ENCODE measurements around the gene NTM.

NTM gene

GRCh38 chr11:131601586-131601985, 231.2 kb downstream of the NTM start:
- no peak for DNase-seq (ENCODE audit: low read depth)

- no peak for DNase-seq (ENCODE audit: low read depth)
Measured at GRCh38 chr11:131602431-131602830, 232.0 kb downstream of the NTM start.

GRCh38 chr11:131606811-131607335, 236.5 kb downstream of the NTM start:
- no peak for DNase-seq (ENCODE audit: low read depth)

DNA sequence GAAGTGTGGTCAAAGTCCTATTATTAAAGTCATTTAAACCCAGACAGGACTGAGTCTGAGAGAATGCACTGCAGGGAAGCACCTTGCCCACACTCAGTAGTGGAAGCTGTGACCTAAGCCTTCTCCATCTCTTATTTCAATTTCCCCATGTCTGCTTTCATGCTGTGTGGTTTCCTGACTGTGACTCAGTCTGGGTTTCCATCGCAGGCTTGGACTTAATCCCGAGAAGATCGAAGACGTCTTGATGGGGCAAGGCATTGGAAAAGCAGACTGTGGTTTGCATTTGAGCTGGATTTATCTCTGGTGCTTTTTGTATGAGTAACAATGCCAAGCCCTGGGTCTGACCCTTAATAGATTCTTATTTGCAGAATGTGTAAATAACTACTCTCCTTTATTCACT, 238.9 kb downstream of the NTM start:
- DNase-seq (ENCODE audit: low read depth), result no peak

DNA sequence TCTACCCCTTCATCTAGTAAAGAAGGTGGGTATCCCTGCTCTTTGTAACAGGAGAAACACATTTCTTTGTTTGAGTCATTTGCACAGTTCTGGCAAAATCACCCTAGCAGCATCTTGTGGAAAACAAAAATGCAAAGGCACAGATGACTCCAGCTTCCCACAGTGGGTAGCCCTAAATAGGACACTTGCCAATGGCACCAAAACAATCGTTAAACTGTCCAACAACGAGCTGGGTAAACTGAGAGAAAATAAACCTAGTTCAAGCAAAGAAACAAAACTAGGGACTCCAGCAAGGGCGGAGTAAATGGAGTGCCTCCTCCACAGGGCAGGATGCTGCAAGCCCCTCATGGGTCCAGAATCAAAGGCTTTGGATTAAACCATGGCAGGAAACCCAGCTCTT, 239.5 kb downstream of the NTM start:
- DNase-seq (ENCODE audit: low read depth), result no peak

DNA sequence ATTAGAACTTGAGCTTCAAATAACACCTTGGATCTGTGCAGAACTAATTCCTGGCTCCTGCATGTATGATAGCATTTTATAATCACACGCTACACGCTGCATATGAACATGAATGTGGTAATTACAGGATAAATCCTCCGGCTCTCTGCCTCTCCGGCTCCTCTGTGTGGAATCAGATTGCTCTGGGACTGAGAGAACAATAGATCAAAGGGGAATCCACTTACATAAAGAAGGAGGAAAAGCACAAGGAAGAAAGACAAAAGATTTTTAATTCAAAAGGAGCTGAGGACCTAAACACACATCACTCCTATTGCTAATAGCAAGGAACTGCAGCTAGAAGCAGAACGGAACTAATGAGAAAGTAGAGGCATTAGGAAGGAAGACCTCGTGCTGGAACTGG, 240.9 kb downstream of the NTM start:
- no peak for DNase-seq (ENCODE audit: low read depth)

DNA sequence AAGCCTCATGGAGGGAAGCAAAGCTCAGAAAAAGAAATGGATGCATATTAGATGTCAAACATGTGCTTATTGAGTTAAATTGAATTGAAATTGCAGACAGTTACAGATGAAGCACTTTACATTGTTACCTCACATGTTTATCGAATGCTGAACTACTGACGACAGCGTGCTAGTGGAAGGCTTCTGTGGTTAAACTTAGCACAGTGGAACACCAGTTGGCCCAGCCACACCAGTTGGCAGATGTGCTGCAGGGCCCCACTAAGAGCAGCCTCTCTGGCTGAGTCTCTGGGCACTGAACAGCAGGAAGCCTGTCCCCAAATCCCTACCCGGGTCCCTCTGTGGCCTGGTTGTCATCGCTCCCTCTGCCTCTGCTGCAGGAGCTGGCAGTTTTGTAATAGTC, 242.1 kb downstream of the NTM start:
- no peak for DNase-seq (ENCODE audit: low read depth)

GRCh38 chr11:131614631-131615030, 244.2 kb downstream of the NTM start:
- no peak for DNase-seq (ENCODE audit: low read depth)

DNA sequence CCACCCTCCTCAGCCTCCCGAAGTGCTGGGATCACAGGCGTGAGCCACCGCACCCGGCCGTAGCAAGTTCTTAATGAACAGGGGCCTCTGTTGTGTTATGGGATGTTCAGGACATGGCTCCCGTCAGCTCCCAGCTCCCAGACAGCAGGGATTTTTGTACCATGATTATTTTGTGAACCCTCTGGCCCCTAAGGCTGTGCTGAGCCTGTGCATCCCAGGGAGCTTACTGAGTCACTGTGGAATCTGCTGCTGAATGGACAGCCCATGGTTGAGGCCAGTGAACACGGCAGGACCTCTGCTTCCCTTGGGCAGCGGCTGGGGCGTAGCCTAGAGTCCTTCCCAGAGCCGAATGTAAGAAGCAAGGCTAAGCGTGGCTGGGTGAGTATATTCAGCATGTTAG, 245.2 kb downstream of the NTM start:
- DNase-seq (ENCODE audit: low read depth), result no peak

DNA sequence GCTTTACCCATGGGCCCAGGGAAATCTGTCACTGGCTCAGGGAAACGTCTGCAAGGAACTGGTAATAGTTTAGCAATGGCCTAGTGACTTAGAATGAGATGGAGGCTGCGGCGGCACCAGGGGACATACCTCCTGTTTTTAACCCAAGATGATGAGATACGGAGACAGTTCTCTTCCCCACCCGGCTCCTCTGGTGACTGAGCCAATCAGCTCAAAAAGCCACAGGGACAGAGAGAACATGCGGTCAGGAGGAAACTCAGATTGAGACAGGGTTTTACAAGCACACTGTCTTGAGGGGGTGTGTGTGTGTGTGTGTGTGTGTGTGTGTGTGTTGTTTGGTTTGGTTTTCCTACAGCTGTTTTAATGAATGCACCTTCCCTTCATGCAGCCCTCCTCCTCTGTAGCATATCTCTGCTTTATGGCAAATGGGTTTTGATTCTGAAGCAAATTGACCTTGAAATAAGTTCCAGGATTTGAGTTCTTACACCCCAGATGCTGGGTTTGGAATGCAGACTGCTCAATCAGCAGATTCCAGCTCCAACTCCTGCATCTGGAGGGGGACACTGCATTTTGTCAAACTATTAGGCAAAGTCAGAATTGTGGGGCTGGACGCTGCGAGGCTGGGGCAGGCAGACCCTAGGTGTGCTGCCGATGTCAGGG, 246.2 kb downstream of the NTM start:
- DNase-seq (ENCODE audit: low read depth), result no peak

DNA sequence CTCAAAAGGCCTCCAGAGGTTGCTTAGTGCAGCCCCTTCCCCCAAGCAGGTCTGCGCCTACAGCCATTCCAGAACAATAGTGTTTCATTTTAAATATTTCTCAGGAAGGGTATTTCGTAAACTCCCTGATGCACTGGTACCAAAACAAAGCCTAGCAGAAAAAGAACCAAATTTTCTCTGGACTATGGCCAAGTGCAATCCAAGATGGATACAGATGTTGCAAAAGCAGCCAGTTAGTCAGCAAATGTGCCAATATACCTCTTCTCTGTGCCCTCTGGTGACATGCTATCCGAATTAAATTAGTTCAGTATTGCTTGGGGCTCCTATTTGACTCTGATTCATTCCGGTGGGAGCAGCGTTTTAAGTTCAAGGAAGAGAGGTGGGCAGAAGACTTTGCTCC, 247.8 kb downstream of the NTM start:
- DNase-seq (ENCODE audit: low read depth), result no peak

GRCh38 chr11:131622193-131622592, 251.8 kb downstream of the NTM start:
- no peak for DNase-seq (ENCODE audit: low read depth)

- no peak for DNase-seq (ENCODE audit: low read depth)
Measured at GRCh38 chr11:131624531-131624930, 254.1 kb downstream of the NTM start.

DNA sequence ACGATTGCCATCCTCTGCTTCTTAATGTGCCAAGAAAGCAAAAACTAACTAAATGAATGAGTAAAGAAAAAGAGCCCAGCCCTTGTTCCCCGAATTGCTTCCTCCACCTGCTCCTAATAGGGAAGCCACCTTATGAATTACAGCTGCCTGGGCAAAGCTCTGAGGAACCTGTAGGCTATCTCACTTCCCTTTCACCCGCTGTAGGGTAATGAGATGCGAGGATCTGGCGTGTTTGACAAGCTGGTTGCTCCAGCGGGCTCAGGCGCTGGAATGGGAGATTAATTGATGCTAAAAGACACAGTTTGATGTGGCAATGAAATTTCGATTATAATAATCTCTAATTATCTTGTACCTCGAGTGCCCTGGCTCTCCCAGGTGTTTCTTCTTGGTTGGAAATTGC, 256.4 kb downstream of the NTM start:
- no peak for DNase-seq (ENCODE audit: low read depth)

DNA sequence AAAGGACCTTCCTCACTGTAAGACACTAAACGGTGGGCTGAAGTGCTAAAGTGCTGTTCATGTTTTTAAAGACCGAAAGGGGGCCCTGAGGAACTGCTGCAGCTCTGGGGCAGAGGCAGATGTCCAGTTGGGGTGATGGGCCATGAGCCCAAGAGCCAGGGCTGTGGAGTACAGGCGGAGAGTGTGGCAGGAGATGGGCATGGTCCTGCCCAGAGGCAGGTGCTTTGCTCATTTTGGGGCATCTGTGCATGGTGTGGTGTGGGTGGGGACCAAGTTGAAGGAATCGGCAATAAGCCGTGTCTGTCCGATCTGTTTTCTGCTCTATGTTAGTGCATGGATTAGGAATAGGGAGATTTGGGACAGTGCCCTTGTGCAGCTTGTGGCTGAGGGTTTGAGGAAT, 258.3 kb downstream of the NTM start:
- DNase-seq (ENCODE audit: low read depth), result no peak

- DNase-seq (ENCODE audit: low read depth), result no peak
Measured at GRCh38 chr11:131629925-131630540, 259.6 kb downstream of the NTM start.

DNA sequence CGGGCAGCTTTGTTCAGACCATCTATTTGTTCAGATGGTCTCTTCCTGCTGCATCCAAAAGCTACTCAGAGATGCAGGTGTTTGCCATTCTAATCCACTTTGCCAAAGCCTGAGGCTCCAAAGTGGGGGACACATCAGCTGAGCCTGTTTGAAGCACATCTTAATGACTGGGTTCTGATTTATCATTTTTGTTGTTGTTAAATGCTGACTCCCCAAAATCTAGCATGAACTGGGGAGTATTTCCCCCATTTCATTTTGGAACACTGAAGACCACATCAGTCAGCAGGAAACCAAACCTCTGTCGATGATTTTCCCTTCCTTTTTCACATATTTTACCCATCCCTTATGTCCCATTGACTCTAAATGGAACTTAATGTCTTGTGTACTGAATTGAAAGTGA, 262.6 kb downstream of the NTM start:
- DNase-seq (ENCODE audit: low read depth), result no peak

DNA sequence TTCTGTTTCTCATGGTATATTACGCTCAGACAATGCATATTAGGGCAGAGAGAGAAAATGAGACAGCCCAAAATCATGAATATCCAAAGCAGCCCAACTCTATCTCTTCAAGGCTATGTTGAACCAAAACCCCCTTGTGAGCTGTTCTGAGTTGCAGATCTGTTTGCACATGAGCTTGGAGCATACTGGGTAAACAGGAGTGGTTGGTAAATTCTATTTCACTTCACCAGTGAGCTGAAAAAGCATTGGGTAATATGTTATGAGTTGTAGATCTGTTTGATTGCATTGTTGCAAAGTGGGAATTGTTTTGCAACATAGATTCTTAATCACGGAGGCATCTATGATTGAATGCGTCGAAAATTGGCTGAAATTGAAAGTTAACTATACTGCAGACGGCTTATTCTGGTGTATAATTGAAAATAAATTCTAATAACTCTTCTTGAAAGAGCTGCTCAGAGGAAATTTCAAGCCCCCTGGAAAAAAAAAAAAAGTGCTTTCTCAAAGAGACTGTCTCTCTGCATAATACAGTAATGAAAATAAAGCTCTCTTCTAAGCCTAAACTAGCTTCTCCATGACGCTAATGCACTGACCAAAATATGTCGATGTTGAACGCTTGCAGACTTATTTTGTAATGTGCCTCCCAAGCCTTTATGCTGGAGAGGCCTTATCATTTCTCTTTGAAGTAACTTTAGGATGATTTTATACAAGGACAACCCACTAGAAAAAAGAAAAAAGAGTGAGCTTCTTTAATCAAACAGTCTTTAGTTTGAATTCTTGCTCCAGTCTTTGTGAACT, 263.7 kb downstream of the NTM start:
- no peak for DNase-seq (ENCODE audit: low read depth)

GRCh38 chr11:131637469-131638175, 267.2 kb downstream of the NTM start:
- no peak for DNase-seq (ENCODE audit: low read depth)

- DNase-seq (ENCODE audit: low read depth), result no peak
Measured at GRCh38 chr11:131638889-131639288, 268.5 kb downstream of the NTM start.

DNA sequence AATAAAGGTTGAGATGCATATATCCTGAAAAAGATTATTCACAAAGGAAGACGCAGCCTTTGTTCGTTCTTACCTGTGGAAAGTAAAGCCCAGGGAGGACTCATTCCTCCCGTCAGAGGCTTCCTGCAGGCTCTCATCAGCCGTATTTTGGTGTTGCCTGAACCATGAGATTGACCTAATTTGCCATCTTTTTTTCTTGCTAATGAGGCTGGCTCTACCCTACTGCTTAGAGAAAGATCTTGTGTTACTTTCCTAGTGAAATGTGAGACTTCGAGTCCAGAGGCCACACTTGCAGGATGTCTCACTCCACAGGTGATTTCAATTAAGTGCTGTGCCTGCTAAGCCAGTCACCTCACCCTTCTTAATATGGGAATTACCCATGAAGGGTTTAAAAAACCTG, 269.9 kb downstream of the NTM start:
- no peak for DNase-seq (ENCODE audit: low read depth)

DNA sequence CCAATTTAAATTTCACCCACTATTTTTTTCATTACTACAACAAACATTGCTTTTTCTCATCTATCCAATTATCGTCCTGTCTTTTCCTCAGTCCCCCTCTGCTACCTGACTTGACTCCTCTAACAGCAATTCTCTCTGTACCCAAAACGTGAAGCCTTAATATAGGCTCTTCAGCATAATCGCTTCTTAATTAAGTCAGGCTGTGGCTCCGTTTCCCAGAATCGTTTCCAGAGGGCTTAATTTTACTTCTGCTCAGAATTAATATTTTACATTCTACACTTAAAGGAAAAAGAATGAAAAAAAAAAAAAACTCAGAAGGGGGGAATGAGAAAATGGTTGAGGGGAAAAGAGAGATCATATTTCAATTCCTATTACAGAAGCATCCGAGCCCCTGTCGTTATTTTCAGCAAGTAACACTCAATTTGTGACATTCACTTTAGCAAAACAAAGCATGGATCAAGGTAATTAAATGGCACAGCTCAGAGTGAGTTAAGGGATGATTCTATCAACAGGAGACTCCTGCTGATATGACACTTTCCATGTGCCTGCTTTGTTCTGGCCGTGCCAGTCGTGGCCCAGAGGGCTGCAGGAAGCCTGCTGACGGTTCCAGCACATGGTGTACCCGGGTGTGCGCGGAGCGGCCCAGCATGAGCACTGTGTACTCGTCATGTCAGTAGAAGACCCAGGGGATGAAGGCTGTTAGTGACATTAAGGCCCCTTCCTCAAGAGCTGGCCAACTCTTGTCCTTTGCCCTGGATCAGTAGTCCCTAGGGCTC, 272.5 kb downstream of the NTM start:
- no peak for DNase-seq (ENCODE audit: low read depth)

Measured in activated T-helper 1 cell treated with Interleukin-2 at 50 U/mL for 16 hours (primary cell).